Astrocyte of the cerebellum (primary cell): Measurements from ENCODE around the gene ASXL3.

Source experiments
- DNase-seq: peaks from one replicate; pipeline ENCODE4 v3.0.0-alpha.2; 2011; ENCODE audit warnings: low read depth
- H3K4me3 ChIP-seq: 2 replicates; pipeline ENCODE4 v1.5.1; 2011; ENCODE audit warnings: mild to moderate bottlenecking, low read depth, low read length, moderate library complexity
- in situ Hi-C: cut with HindIII; loops from 2 replicates; pipeline ENCODE4 v1.10.0; 2017; ENCODE audit warnings: low sequenced_read_pairs
- TF ChIP-seq, protein P1 (sequence below): IDR thresholded peaks from 2 replicates; pipeline ENCODE4 v1.5.1; 2012; ENCODE audit warnings: low read length, low read depth, moderate library complexity, mild to moderate bottlenecking; ENCODE audit errors: missing control alignments

ASXL3 gene

GRCh38 chr18:33571998-33572787 lies 5.8 kb upstream of the ASXL3 start:
- in situ Hi-C loops = no loop called here
- DNase-seq = no peak
- TF ChIP-seq, protein P1, sequence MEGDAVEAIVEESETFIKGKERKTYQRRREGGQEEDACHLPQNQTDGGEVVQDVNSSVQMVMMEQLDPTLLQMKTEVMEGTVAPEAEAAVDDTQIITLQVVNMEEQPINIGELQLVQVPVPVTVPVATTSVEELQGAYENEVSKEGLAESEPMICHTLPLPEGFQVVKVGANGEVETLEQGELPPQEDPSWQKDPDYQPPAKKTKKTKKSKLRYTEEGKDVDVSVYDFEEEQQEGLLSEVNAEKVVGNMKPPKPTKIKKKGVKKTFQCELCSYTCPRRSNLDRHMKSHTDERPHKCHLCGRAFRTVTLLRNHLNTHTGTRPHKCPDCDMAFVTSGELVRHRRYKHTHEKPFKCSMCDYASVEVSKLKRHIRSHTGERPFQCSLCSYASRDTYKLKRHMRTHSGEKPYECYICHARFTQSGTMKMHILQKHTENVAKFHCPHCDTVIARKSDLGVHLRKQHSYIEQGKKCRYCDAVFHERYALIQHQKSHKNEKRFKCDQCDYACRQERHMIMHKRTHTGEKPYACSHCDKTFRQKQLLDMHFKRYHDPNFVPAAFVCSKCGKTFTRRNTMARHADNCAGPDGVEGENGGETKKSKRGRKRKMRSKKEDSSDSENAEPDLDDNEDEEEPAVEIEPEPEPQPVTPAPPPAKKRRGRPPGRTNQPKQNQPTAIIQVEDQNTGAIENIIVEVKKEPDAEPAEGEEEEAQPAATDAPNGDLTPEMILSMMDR = no peak
- H3K4me3 ChIP-seq = no peak overlapping the region

DNA sequence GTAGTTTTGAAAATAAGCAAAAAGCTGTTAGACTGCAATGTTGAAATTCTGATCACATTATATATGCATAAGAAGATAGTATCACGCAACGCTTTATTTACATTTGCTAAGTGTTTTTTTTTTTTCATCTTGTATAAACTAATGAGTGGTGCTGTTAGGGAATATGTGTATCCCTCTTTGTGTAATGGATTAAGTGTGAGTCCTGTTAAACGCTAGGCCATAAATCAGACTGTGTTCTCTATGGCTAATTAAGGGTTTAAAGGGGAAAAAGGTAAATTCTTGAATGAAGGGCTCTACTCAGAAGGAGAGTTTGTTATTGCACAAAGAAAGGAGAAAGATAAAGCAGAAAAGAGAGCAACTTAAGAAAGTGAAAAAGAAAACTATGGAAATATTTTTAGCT lies 4.8 kb upstream of the ASXL3 start:
- in situ Hi-C loops = no loop called here
- H3K4me3 ChIP-seq = no peak overlapping the region
- TF ChIP-seq, protein P1 = no peak
- DNase-seq = no peak

- H3K4me3 ChIP-seq = no peak overlapping the region
- TF ChIP-seq, protein P1 = no peak
- DNase-seq = no peak
- in situ Hi-C loops = no loop called here
These were observed 2.6 kb upstream of the ASXL3 start for GRCh38 chr18:33575451-33575850.

GRCh38 chr18:33576999-33577646 lies 896 bp upstream of the ASXL3 start:
- no peak for DNase-seq
- TF ChIP-seq, protein P1 = no peak
- H3K4me3 ChIP-seq = peak overlapping the region; percentile 76
- in situ Hi-C loops = no loop called here

DNA sequence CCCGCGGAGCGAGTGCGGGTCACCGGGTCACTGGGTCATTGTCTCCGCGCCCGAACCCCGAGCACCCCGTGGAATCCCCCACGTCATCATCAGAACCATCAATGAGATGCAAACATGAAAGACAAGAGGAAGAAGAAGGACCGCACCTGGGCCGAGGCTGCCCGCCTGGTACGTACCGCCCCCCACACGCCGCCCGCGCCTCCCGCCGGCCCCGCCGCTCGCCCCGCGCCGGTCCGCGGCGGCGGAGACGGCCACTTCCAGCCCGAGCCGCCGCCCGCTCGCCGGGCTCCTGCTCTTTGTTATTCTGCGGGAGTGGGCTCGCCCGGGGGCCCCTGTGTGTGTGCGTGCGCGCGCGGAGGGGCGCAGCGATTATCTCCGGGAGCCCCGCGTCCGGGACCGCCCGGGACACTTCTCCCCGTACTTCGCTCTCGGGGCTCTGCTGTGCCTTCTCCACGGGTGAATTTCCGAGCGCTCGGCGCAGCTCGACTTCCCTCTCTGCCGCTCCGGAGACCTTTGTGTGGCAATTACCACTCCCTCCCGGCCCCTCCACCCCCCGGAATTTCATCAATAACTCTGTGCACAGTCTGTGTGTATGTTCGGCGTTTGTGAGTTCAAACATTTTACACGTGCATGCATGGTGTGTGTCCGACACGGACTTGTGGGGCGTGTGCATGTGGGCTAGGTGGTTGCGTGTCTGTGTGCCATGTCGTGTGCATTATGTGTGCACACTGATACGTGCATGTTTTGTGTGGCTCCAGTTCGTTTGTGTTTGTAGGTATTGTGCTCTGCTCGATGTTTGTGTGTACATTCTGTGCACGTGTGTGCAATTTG lies 714 bp downstream of the ASXL3 start:
- in situ Hi-C loops = no loop called here
- DNase-seq = no peak
- peak overlapping the region; percentile 76 for H3K4me3 ChIP-seq
- TF ChIP-seq, protein P1 = no peak
